Measurements from ENCODE around the gene ZDHHC19.

The ZDHHC19 gene

GRCh38 chr3:196149831-196150301, 61.3 kb downstream of the ZDHHC19 start:
- H3K27ac ChIP-seq = no peak overlapping the region
- no peak for TF ChIP-seq CTCF (IDR thresholded peaks at IDR 0.05)

DNA sequence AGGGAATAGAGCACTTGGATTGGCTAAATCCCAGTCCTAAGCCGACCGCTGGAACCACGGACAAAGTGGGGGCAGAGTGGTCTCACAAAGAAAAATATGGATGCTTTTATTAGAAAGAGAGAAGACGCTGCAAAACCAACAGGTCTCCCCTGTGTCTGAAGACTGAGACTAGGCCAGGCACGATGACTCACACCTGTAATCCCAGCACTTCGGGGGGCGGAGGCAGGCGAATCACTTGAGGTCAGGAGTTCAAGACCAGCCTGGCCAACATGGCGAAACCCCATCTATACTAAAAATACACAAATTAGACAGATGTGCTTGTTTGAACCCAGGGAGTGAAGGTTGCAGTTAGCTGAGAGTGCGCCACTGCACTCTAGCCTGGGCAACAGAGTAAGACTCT, 61.8 kb downstream of the ZDHHC19 start:
- H3K27ac ChIP-seq = no peak overlapping the region
- TF ChIP-seq ZFX (IDR thresholded peaks at IDR 0.05; ENCODE audit: borderline replicate concordance) (no peak), CTCF (IDR thresholded peaks at IDR 0.05) (no peak)
